HEK293T (cell line): Measurements from ENCODE around the gene GRAP.

Source experiments
- BHLHE40 ChIP-seq: fragments of 450-650 bp; IDR thresholded peaks from 2 replicates; pipeline ENCODE4 v1.6.1; 2016; ENCODE audit warnings: mild to moderate bottlenecking, moderate library complexity, borderline replicate concordance
- ELF4 ChIP-seq: fragments of 450-650 bp; IDR thresholded peaks from 2 replicates; pipeline ENCODE4 v1.6.1; 2017; ENCODE audit warnings: antibody characterized with exemption
- FOXA1 ChIP-seq: fragments of 450-650 bp; IDR thresholded peaks from 2 replicates; pipeline ENCODE4 v1.6.1; 2016; ENCODE audit warnings: mild to moderate bottlenecking
- FOXK2 ChIP-seq: fragments of 450-650 bp; IDR thresholded peaks from 2 replicates; pipeline ENCODE4 v1.6.1; 2016; ENCODE audit warnings: mild to moderate bottlenecking
- FOXM1 ChIP-seq: fragments of 450-650 bp; IDR thresholded peaks from 2 replicates; pipeline ENCODE4 v1.6.1; 2017; ENCODE audit warnings: mild to moderate bottlenecking, borderline replicate concordance
- HDGF ChIP-seq: fragments of 450-650 bp; IDR thresholded peaks from 2 replicates; pipeline ENCODE4 v1.6.1; 2017; ENCODE audit warnings: antibody characterized with exemption, borderline replicate concordance
- L3MBTL2 ChIP-seq: fragments of 450-650 bp; conservative IDR thresholded peaks from 2 replicates; pipeline ENCODE4 v1.6.1; 2016; ENCODE audit warnings: mild to moderate bottlenecking
- LEF1 ChIP-seq: fragments of 450-650 bp; IDR thresholded peaks from 2 replicates; pipeline ENCODE4 v1.6.1; 2017; ENCODE audit warnings: mild to moderate bottlenecking, borderline replicate concordance
- NFRKB ChIP-seq: fragments of 450-650 bp; IDR thresholded peaks from 2 replicates; pipeline ENCODE4 v1.6.1; 2016; ENCODE audit warnings: mild to moderate bottlenecking, moderate library complexity
- PKNOX1 ChIP-seq: fragments of 450-650 bp; IDR thresholded peaks from 2 replicates; pipeline ENCODE4 v1.6.1; 2016
- SP1 ChIP-seq: fragments of 450-650 bp; IDR thresholded peaks from 2 replicates; pipeline ENCODE4 v1.6.1; 2017
- SUZ12 ChIP-seq: fragments of 450-650 bp; IDR thresholded peaks from 2 replicates; pipeline ENCODE4 v1.6.1; 2016; ENCODE audit warnings: mild to moderate bottlenecking
- TARDBP ChIP-seq: fragments of 450-650 bp; IDR thresholded peaks from 2 replicates; pipeline ENCODE4 v1.6.1; 2016
- ZNF384 ChIP-seq: fragments of 450-650 bp; IDR thresholded peaks from 2 replicates; pipeline ENCODE4 v1.6.1; 2016

DNA sequence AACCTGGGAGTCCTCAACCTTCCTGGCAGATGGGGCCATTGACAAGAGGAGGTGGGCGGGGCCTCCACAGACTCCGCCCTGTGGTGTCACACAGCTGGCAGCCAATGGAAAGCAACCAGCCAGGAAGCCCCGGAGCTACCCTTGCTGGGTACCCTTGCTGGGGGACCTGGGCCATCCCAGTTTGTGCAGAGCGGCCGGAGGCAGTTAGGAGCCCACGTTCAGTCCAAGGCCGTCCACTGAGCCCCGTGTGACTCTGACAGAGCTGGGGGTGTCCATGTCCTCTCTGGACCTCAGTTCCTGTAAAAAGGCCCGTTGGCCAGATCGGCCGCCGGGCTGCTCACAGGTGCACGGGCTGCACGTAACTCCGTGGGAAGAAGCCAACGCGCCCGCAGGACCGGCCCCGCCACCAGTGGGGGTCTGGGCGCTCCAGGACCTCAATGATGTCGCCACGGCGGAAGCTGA lies 25.1 kb downstream of the GRAP start:
- TF ChIP-seq ZNF384 (no peak), SP1 (no peak), BHLHE40 (no peak), PKNOX1 (no peak), FOXK2 (no peak), TARDBP (no peak), SUZ12 (no peak), FOXM1 (no peak), FOXA1 (no peak), ELF4 (no peak), L3MBTL2 (no peak), HDGF (no peak), NFRKB (no peak), LEF1 (no peak)
